MM.1S (cell line): ENCODE results near the gene ARTN.

ENCODE experiments used
- EZH2 ChIP-seq: fragments of 300-600 bp; sonication (generic); optimal IDR thresholded peaks from 2 replicates; pipeline ENCODE3; 2017; ENCODE audit warnings: low read depth, mild to moderate bottlenecking, antibody characterized with exemption, low read length, mixed read lengths
- EZH2phosphoT487 ChIP-seq: fragments of 300-600 bp; sonication (generic); IDR thresholded peaks from 2 replicates; pipeline ENCODE4 v1.6.1; 2018; ENCODE audit warnings: antibody characterized with exemption, low read length
- TF ChIP-seq, protein P1 (sequence below): fragments of 300-600 bp; sonication (generic); IDR thresholded peaks from 2 replicates; pipeline ENCODE4 v1.5.1; 2016; ENCODE audit warnings: antibody characterized with exemption, low read length, mixed read lengths

- TF ChIP-seq EZH2 (no peak), EZH2phosphoT487 (no peak)
- TF ChIP-seq, protein P1, sequence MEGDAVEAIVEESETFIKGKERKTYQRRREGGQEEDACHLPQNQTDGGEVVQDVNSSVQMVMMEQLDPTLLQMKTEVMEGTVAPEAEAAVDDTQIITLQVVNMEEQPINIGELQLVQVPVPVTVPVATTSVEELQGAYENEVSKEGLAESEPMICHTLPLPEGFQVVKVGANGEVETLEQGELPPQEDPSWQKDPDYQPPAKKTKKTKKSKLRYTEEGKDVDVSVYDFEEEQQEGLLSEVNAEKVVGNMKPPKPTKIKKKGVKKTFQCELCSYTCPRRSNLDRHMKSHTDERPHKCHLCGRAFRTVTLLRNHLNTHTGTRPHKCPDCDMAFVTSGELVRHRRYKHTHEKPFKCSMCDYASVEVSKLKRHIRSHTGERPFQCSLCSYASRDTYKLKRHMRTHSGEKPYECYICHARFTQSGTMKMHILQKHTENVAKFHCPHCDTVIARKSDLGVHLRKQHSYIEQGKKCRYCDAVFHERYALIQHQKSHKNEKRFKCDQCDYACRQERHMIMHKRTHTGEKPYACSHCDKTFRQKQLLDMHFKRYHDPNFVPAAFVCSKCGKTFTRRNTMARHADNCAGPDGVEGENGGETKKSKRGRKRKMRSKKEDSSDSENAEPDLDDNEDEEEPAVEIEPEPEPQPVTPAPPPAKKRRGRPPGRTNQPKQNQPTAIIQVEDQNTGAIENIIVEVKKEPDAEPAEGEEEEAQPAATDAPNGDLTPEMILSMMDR = peak; percentile 79
Measured at GRCh38 chr1:43946236-43947060, 12.8 kb downstream of the ARTN start, which contains the start of gene IPO13.
